ENCODE measurements around the gene GGTLC2.

- TF ChIP-seq POLR2A (IDR thresholded peaks at IDR 0.05) (no peak), CTCF (IDR thresholded peaks at IDR 0.05 in 4 of 5, conservative IDR thresholded peaks at IDR 0.05 in 1 of 5) (no peak)
Measured at GRCh38 chr22:22671506-22671905, 27.1 kb downstream of the GGTLC2 start.
